Esophagus muscularis mucosa (tissue), 4 donors: ENCODE measurements around the gene NLK. TPM values are rescaled to one million over a fixed set of nuclear protein-coding genes. Genes with fewer than 3 reads are reported as not detected.
"Not testable (repeated sequence)": the region's sequence is repeated elsewhere in the genome, so short reads cannot be mapped to it uniquely, and the experiment has no call there.

Experiments
- DNase-seq: peaks from one replicate; pipeline ENCODE4 v3.0.0-alpha.2; 2017; ENCODE audit errors: extremely low spot score
- H3K27ac ChIP-seq, 4 donors: fragments of 200-600 bp; sonication (generic); replicated peaks in 1 of 4; 1 replicate in 3 of 4; 2 replicates in 1 of 4; pipeline ENCODE4 v1.5.1; 2016 to 2019; ENCODE audit warnings: mild to moderate bottlenecking in 1 of 4
- H3K27me3 ChIP-seq, 4 donors: fragments of 200-600 bp; sonication (generic); one replicate each; pipeline versions ENCODE4 v1.5.1 to v1.6.0; 2016 to 2019
- H3K36me3 ChIP-seq, 4 donors: fragments of 200-600 bp; sonication (generic); one replicate each; pipeline ENCODE4 v1.5.1; 2016 to 2019
- H3K4me1 ChIP-seq, 4 donors: fragments of 200-600 bp; sonication (generic); one replicate each; pipeline ENCODE4 v1.5.1; 2016 to 2019
- H3K4me3 ChIP-seq, 4 donors: fragments of 200-600 bp; sonication (generic); 1 replicate in 2 of 4; 2 replicates in 2 of 4; pipeline ENCODE4 v1.5.1; 2016 to 2019; ENCODE audit warnings: mild to moderate bottlenecking in 4 of 4, moderate library complexity in 1 of 4
- H3K9me3 ChIP-seq, 4 donors: fragments of 200-600 bp; sonication (generic); 1 replicate in 3 of 4; 2 replicates in 1 of 4; pipeline ENCODE4 v1.5.1; 2016 to 2019
- CTCF ChIP-seq, 3 experiments: fragments of 200-600 bp in 2 of 3; fragments of 450-650 bp in 1 of 3; sonication (generic) in 2 of 3; IDR thresholded peaks; one replicate each; pipeline ENCODE4 v1.5.1; 2017 to 2019; ENCODE audit warnings: antibody characterized with exemption in 3 of 3, mild to moderate bottlenecking in 2 of 3, moderate library complexity in 1 of 3
- EP300 ChIP-seq: sonication (generic); formaldehyde crosslinking; IDR thresholded peaks from one replicate; pipeline ENCODE4 v1.6.1; 2017; ENCODE audit warnings: antibody characterized with exemption
- POLR2A ChIP-seq: fragments of 450-650 bp; IDR thresholded peaks from one replicate; pipeline ENCODE4 v1.6.1; 2017; ENCODE audit warnings: antibody characterized with exemption, moderate library complexity, mild to moderate bottlenecking, low read depth
- POLR2AphosphoS5 ChIP-seq, 2 donors: sonication (generic); formaldehyde crosslinking; IDR thresholded peaks; one replicate each; pipeline ENCODE4 v1.6.1; 2017; ENCODE audit warnings: antibody characterized with exemption in 2 of 2
- WGBS: methylation state at CpG from one replicate; pipeline ENCODE4 v1.1.5; 2018; 5-methylcytosine and 5-hydroxymethylcytosine counted together
- intact Hi-C: fragments of 100-400 bp; cut with DNase I; formaldehyde crosslinking; loops from one replicate; pipeline ENCODE4 v1.15.1; 2023
- total RNA-seq, 4 donors: library from RNA; depleted of rRNA; stranded (reverse); fragments of >200 nt; gene quantifications; one replicate each; pipeline versions ENCODE4 v1.1.0 to v1.2.1, GENCODE V29; 2016

NLK gene
- total RNA-seq, 4 donors from 2014 or later: 10.1 to 16.2 (median 12.6) TPM

GRCh38 chr17:27996202-27997043 lies 46.1 kb upstream of the NLK start:
- TF ChIP-seq POLR2A (no peak), POLR2AphosphoS5 (IDR thresholded peaks at IDR 0.05) (no peak), CTCF (IDR thresholded peaks at IDR 0.05) (no peak), EP300 (no peak)
- H3K4me3 ChIP-seq: no peak overlapping the region
- WGBS: 70% methylated on average over 12 of the region's 12 CpGs
- H3K27ac ChIP-seq: no peak overlapping the region
- H3K9me3 ChIP-seq: no peaks in the 10 kb centered on the region
- intact Hi-C loops: no loop called here
- H3K4me1 ChIP-seq: no peaks in the 10 kb centered on the region
- no peaks in the 10 kb centered on the region for H3K36me3 ChIP-seq
- H3K27me3 ChIP-seq: no peaks in the 10 kb centered on the region
- no peak for DNase-seq

DNA sequence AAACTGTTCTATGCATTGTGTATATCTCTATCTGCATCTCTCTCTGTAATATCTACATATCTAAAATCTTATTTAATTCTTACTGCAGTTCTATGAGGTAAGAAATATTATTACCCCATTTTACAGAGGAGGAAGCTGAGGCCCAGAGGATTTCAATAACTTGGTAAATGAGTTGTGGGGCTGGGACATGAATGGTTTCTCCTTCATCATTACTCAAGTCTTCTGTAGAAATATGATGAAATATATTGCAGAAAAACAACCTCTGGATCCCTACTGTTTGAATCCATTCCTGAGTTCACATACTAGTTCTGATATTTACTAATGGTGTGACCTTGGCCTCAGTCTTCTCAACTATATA lies 45.5 kb upstream of the NLK start:
- no peaks in the 10 kb centered on the region for H3K27me3 ChIP-seq

GRCh38 chr17:27997522-27997921 lies 45.0 kb upstream of the NLK start:
- no peak for DNase-seq
- 68% methylated on average over 3 of the region's 3 CpGs for WGBS
- no peaks in the 10 kb centered on the region for H3K9me3 ChIP-seq
- H3K4me3 ChIP-seq: no peak overlapping the region
- intact Hi-C loops: no loop called here
- no peaks in the 10 kb centered on the region for H3K4me1 ChIP-seq
- no peaks in the 10 kb centered on the region for H3K36me3 ChIP-seq
- no peak overlapping the region for H3K27ac ChIP-seq
- H3K27me3 ChIP-seq: no peaks in the 10 kb centered on the region
- TF ChIP-seq CTCF (IDR thresholded peaks at IDR 0.05) (no peak), EP300 (no peak), POLR2A (no peak), POLR2AphosphoS5 (IDR thresholded peaks at IDR 0.05) (no peak)

More for the DNA sequence above, 45.5 kb upstream of the NLK start:
- H3K9me3 ChIP-seq: no peaks in the 10 kb centered on the region
- intact Hi-C loops: no loop called here
- no peak for DNase-seq
- TF ChIP-seq CTCF (IDR thresholded peaks at IDR 0.05): no peak
- H3K4me1 ChIP-seq: no peaks in the 10 kb centered on the region
- H3K27ac ChIP-seq: no peak overlapping the region
- H3K4me3 ChIP-seq: no peak overlapping the region
- H3K36me3 ChIP-seq: no peaks in the 10 kb centered on the region

DNA sequence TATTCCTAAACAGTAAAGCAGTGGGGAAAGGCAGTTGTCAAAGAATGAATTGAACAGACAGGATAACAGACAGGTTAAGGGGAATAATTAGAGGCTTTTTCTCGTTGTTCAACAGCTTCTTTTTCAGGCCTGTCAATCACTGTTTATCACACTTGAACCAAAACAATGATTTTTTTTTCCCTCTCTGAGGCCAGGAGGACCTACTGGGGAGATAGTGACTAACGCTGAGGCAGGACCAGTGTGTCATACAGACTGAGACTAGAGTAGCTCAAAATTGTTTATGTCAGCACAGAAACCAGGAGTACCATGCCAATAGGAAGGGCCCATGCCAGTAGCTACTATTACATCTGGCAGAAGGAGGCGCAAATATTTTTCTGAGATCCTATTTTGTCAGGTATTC lies 41.3 kb upstream of the NLK start:
- Histone ChIP-seq H3K27ac (no peak overlapping the region), H3K27me3 (no peaks in the 10 kb centered on the region), H3K9me3 (no peaks in the 10 kb centered on the region), H3K4me3 (no peak overlapping the region), H3K4me1 (no peaks in the 10 kb centered on the region), H3K36me3 (no peaks in the 10 kb centered on the region)
- no peak for DNase-seq
- 63% methylated on average over 3 of the region's 3 CpGs for WGBS
- TF ChIP-seq EP300 (no peak), POLR2A (no peak), POLR2AphosphoS5 (IDR thresholded peaks at IDR 0.05) (no peak), CTCF (IDR thresholded peaks at IDR 0.05) (no peak)
- intact Hi-C loops: no loop called here

DNA sequence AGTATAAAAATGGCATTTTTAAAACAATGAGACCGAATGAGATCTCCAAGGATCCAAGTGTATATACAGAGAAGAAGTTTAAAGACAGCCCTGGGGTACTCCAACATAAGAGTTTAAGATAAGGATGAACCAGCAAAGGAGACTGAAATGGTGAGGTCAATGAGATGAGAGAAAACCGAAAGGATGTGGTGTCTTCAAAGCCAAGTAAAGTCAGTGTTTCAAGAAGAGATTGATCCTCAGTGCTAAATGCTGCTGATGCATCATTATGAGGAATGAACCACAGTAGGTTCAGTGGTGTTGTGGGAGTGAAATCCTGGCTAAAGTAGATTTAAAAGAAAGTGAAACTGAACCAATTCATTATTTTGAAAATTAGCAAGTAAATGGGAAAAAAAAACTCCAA lies 38.1 kb upstream of the NLK start:
- intact Hi-C loops: no loop called here
- 83% methylated on average over 2 of the region's 2 CpGs for WGBS
- peaks cover 0 to 3% (median 0%) of the 10 kb centered on the region in 4 donors for H3K27me3 ChIP-seq

GRCh38 chr17:28007925-28008324 lies 34.6 kb upstream of the NLK start:
- H3K27me3 ChIP-seq, H3K36me3 ChIP-seq, H3K4me3 ChIP-seq, H3K9me3 ChIP-seq, H3K27ac ChIP-seq, H3K4me1 ChIP-seq, intact Hi-C loops, DNase-seq: not testable (repeated sequence)
- WGBS: 95% methylated on average over 4 of the region's 4 CpGs

More for the DNA sequence above, 38.1 kb upstream of the NLK start:
- no peaks in the 10 kb centered on the region for H3K4me1 ChIP-seq
- H3K4me3 ChIP-seq: no peak overlapping the region
- TF ChIP-seq POLR2AphosphoS5 (IDR thresholded peaks at IDR 0.05) (no peak), EP300 (no peak), CTCF (IDR thresholded peaks at IDR 0.05) (no peak), POLR2A (no peak)
- no peak overlapping the region for H3K27ac ChIP-seq
- no peaks in the 10 kb centered on the region for H3K36me3 ChIP-seq
- no peak for DNase-seq
- H3K9me3 ChIP-seq: no peaks in the 10 kb centered on the region
